ENCODE data around the gene AGAP1.
"Not testable (repeated sequence)": the region's sequence is repeated elsewhere in the genome, so short reads cannot be mapped to it uniquely, and the experiment has no call there.

The AGAP1 gene

DNA sequence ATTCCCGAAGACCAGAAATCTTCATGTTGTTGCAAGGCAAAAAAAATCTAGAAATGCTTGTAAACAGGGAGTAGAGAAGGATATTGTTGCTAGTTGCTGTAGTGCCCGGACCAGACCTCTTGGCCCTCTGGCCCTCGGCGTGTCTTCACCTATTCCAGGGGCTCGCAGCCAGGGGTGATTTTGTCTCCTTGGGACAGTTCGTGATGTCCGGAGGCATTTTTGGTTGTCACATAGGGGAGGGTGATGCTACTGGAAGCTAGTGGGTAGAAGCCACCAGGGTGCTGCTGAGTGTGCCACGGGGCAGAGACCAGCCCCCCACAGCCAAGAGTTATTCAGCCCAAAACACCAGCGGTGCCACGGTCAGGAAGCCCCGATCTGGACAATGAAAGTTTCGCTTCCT lies 443.7 kb downstream of the AGAP1 start:
- no peak for DNase-seq (ENCODE audit: low read depth, low spot score)

- no peak for DNase-seq (ENCODE audit: low read depth, low spot score)
Observed at GRCh38 chr2:235937936-235938335, 444.1 kb downstream of the AGAP1 start.

- no peak for DNase-seq (ENCODE audit: low read depth, low spot score)
Observed at GRCh38 chr2:235938611-235939010, 444.8 kb downstream of the AGAP1 start.

- no peak for DNase-seq (ENCODE audit: low read depth, low spot score)
Observed at GRCh38 chr2:235939471-235939870, 445.6 kb downstream of the AGAP1 start.

DNA sequence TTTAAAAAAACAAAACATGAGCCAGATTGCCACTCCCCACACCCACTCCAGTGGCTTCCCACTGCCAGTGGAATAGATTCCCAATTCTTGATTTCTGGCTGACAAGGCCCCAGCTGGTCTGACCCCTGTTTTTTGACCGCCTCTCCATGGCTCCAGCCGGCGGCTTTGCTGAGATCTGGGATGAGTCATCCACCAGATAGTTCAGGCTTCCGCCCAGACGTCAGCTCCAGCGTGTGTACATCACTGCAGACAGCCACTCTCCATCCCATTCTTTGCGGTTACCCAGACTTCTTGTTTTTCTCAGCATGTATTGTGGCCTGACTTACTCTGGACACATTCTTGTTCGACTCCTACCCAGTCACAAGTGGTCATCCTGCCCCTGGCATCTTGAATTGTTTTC lies 446.5 kb downstream of the AGAP1 start:
- no peak for DNase-seq (ENCODE audit: low read depth, low spot score)

GRCh38 chr2:235944591-235944990 lies 450.7 kb downstream of the AGAP1 start:
- no peak for DNase-seq (ENCODE audit: low read depth, low spot score)

DNA sequence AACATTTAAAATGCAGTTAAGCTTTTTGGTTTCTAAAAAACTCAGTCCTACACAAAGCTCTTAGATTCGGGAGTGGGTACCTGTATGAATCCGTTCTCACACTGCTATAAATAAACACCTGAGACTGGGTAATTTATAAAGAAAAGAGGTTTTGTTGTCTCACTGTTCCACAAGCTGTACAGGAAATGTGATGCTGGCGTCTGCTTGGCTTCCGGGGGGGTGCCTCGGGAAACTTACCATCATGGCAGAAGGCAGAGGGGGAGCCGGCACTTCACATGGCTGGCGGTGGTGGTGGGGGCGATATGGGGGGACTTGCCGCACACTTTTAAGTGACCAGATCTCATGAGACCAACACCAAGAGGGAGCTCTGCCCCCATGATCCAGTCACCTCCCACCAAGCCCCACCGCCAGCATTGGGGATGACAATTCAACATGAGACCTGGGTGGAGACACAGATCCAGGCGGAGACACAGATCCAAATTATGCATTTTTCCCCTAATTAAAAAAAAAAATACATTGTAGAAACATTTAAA lies 451.8 kb downstream of the AGAP1 start:
- DNase-seq (ENCODE audit: low read depth, low spot score), result no peak

DNA sequence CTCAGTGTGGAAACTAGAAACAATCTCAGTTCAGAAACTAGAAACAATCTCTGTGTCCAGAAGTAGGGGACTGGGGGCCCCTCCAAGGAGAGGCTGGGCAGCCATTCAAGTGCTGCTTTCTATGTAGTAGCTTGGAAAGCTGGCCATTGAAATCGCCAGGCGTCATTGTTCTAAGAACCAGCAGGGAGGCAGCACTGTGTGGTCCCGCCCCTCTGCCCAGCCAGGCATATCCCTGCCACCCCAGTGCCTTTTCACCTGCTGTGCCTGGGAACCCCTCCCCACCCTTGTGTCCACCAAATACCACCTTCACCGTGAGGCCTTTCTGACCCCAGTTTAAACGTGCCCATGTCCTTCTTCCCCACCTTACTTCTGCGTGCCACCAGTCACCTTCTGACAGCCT lies 452.7 kb downstream of the AGAP1 start:
- no peak for DNase-seq (ENCODE audit: low read depth, low spot score)

DNA sequence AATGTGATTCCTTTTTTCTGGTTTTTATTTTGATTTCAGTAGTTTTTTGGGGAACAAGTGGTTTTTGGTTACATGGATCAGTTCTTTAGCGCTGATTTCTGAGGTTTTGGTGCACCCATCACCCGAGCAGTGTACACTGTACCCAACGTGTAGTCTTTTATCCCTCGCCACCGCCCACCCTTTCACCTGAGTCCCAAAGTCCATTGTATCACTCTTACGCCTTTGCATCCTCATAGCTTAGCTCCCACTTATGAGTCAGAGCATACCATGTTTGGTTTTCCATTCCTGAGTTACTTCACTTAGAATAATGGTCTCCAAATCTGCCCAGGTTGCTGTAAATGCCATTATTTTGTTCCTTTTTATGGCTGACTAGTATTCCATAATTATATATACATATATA lies 453.2 kb downstream of the AGAP1 start:
- DNase-seq (ENCODE audit: low read depth, low spot score), result not testable (repeated sequence)

DNA sequence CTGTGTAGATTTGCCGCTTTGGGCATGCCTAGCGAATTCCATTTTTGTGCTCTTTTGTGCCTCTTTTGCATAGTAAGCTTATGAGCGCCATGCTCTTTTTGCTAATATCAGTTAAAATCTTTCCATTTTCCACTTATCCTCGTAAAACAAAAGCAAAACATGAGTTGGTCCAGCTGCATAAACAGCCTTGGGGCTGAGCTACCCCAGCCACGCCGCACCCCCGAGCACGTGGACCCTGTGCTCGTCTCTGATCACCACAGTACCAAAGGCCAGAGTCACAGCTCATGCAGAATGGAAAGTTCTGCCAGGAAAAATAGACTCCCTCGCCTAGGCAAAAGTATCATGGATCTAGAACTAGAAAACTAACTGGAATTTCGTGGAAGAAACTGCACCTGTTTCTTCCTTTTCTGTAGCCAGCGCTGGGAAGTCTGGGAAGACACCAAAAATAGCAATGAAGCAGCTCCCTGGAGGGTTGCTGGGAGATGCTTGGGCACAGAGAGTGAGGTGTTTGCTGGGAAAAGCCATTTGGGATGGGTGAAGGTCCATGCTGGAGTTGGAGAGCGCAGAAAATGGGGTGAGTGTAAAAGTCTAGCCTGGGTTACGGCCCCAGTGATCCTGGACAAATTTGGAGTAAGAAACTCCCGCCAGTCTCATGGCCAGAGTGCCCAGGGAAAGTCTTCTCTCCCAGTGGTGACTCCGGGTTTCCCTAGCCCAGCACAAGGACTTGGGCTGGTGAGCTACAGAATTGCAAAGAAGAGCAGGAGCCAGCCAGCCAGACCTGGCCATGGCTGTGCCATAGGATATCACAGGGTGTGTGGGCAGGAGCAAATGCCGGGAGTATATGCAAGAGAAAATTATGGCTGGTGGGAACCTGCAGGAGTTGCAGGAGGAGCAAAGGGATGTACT lies 456.0 kb downstream of the AGAP1 start:
- DNase-seq (ENCODE audit: low read depth, low spot score), result no peak

DNA sequence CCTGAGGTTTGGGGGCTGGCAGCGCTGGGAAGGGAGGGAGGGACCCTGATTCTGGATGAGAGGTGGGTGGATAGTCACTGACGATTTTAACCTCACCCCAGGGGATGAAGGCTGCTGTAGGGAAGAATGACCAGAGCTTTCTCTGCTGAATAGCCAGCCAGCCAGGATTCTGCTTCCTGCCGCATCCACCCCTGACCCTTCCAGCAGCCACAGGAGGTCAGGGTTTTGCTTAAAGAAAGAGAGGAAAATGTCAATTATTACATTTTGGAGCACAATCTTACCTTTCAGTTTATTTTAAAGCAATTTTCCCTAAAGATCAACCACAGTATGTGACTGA lies 456.6 kb downstream of the AGAP1 start:
- DNase-seq (ENCODE audit: low read depth, low spot score), result no peak

DNA sequence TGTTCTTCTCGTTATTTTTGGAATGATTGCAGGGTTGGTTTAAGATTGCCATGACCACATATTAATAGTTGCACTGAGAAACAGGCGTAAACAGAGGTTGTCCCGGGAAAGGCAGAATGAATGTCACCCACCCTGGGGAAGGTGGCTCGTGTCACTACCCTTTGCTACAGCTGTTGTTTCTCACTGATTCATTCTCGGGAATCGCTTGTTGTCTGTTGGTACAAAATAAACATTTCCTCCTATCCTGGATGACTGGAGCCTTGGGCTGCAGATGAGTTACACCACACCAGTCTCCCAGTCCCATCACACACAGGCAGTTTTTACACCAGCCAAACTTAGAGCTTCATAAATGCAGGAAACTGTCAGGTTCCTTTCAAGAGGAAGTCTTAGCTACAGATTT lies 457.6 kb downstream of the AGAP1 start:
- no peak for DNase-seq (ENCODE audit: low read depth, low spot score)

- no peak for DNase-seq (ENCODE audit: low read depth, low spot score)
Observed at GRCh38 chr2:235951982-235952381, 458.1 kb downstream of the AGAP1 start.

DNA sequence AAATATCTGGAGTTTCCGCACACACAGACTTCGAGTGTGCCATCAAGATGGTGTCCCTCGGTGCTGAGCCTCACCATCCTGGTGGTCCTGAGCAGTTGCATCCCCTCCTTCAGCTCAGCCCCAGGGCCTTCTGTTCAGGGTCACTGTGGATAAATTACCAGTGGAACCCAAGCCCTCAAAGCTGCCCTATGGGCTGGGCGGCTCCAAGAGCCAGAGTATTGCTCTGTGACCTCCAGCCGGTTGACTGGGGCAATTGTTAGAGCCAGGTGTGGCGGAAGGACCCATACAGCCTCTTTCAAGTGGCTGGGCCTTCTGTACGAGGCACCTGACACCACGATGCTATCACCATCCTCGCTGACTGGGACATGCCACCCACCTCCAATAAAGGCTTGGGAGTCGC lies 458.9 kb downstream of the AGAP1 start:
- no peak for DNase-seq (ENCODE audit: low read depth, low spot score)

DNA sequence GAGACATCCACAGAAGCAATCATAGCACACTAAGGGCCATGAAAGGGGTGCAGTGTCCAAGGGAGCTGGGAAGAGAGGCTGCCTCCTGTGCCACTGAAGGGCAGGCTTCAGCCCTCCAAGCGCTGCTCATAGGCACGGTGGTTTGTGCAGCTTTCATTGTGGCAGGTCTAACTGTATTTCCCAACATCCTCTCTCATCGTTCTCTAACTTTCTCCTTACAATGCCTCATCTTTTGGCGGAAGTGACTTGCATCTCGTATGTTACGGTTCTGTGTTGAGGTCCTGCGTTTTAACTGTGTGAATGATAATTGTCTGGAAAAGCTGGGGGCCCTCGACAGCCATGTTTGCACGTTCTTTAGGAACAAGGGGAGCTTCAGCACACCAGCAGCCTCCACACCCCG lies 460.4 kb downstream of the AGAP1 start:
- no peak for DNase-seq (ENCODE audit: low read depth, low spot score)

DNA sequence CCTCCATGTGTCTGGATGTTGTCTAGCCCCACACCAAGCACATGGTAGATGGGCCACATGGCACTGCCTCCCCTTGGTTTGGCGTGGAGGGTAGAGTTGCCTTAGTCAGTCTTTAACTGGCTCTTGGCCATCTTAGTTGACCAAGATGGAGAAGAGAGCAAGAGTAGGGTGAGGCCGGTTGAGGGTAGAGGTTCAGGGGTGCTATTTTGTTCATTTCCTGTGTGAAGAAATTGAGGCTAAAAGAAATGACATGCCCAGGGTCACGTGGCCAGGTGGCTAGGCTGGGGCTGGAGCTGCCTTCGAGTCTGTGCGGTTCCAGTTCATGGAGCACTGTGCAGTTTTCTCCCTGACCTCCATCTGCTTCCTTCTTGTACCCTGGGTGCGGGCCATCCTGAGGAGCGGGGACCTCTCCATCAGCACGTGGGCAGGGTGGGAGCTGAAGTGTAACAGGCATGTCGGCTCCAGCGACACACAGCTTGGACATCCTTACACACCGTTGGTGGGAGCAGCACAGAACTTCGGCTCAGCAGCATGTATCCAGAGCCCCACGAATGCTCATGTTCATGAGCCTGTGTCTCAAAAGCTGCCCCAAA lies 461.1 kb downstream of the AGAP1 start:
- no peak for DNase-seq (ENCODE audit: low read depth, low spot score)

GRCh38 chr2:235955664-235956063 lies 461.8 kb downstream of the AGAP1 start:
- no peak for DNase-seq (ENCODE audit: low read depth, low spot score)

GRCh38 chr2:235956281-235956970 lies 462.6 kb downstream of the AGAP1 start:
- DNase-seq (ENCODE audit: low read depth, low spot score), result no peak

- no peak for DNase-seq (ENCODE audit: low read depth, low spot score)
Observed at GRCh38 chr2:235957251-235957650, 463.4 kb downstream of the AGAP1 start.

DNA sequence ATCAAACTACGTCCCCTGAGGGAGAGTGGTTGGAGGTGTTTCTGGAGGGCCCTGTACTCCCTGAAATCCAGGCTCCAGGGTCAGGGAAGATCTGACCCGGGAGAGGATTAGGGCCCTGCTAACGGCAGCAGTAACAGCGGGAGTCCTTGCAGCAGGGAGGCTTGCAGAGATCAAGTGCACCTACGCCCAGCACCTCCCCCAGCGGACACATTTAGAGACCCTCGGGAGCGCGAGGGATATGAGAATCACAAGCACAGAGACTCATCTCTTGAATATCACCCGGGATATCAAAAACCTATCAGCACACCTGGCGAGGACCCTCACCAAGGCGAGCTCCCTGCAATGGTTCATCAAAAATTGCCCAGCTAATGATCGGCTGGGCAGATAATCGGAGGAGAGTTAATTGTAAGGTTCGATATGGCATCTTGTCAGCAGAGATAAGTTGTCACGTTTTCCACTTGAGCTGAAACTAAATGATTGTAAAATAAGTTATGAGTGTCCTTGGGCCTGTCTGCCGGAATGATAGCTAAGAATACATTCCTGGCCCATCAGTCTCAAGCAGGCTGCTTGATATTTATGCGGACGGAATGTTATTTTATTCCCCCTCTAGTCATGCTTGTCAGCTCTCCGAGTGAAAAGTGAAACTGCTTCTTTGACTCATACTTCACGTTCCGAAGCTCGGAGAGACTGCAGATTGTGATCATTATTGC lies 464.5 kb downstream of the AGAP1 start:
- no peak for DNase-seq (ENCODE audit: low read depth, low spot score)

DNA sequence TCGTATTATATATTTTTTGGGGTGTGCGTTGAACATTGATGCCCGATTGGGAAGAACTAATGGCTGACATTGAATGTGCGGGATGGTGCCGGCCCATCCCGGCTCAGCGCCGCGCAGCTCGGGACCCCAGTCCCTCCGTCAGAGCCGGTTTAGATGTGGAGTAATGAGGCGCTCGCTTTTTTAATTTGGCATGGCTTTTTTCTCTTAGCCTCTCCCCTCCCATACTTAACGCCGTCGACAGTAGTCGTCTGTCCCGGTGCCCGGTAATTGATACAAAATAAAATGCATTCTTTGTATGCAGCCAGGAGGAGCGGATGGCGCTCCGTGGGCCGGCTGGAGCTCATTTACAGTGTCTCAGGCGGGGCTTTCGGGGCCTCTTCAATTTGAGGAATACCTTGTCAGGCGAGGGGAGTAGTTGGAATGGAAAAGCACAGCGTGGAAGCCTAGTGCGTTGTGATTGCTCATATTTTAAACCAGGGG lies 465.1 kb downstream of the AGAP1 start:
- no peak for DNase-seq (ENCODE audit: low read depth, low spot score)
